WTC11 (cell line): ENCODE data around the gene CFAP157. TPM values are rescaled to one million over a fixed set of nuclear protein-coding genes. Genes with fewer than 3 reads are reported as not detected.

Experiments used
- ATAC-seq: fragments of 200-7000 bp; cut with Tn5 transposase; 2 replicates; pipeline ENCODE4 v1.10.0; 2021; ENCODE audit warnings: mild to moderate bottlenecking, moderate library complexity
- CTCF ChIA-PET: fragments of 300-600 bp; sonication (Branson Sonifier 250); formaldehyde crosslinking; loops from one replicate; lab custom pipeline; 2021; ENCODE audit warnings: antibody characterized with exemption; lab: Charles Lee
- POLR2A ChIA-PET: fragments of 350-600 bp; sonication (Branson Sonifier 250); formaldehyde crosslinking; loops from one replicate; lab custom pipeline; 2021; ENCODE audit warnings: antibody characterized with exemption; lab: Charles Lee
- DNase-seq: peaks from one replicate; pipeline ENCODE4 v3.0.0; 2021; ENCODE audit warnings: low spot score
- H3K27ac Mint-ChIP-seq: 2 replicates; pipeline ENCODE4 v1.8.0; 2021; ENCODE audit warnings: mixed read lengths
- H3K27me3 Mint-ChIP-seq: 2 replicates; pipeline ENCODE4 v1.8.0; 2021; ENCODE audit warnings: low read depth, mild to moderate bottlenecking, moderate library complexity, mixed read lengths
- H3K36me3 Mint-ChIP-seq: 2 replicates; pipeline ENCODE4 v1.8.0; 2021; ENCODE audit warnings: mixed read lengths
- H3K4me1 Mint-ChIP-seq: 2 replicates; pipeline ENCODE4 v1.8.0; 2022; ENCODE audit warnings: mixed read lengths
- H3K4me3 Mint-ChIP-seq: 2 replicates; pipeline ENCODE4 v1.8.0; 2021; ENCODE audit warnings: mild to moderate bottlenecking, moderate library complexity, mixed read lengths
- H3K9me3 Mint-ChIP-seq: 2 replicates; pipeline ENCODE4 v1.8.0; 2021; ENCODE audit warnings: mixed read lengths
- ARID4B ChIP-seq: sonication (generic); formaldehyde crosslinking; IDR thresholded peaks from 2 replicates; pipeline ENCODE4 v1.8.0; 2023; ENCODE audit warnings: missing genetic modification reagents, mild to moderate bottlenecking, borderline replicate concordance
- ATF2 ChIP-seq: sonication (generic); formaldehyde crosslinking; IDR thresholded peaks from 2 replicates; pipeline ENCODE4 v1.8.1; 2022; ENCODE audit warnings: low read depth, missing genetic modification reagents, borderline replicate concordance
- ATF3 ChIP-seq: sonication (generic); formaldehyde crosslinking; conservative IDR thresholded peaks from 2 replicates; pipeline ENCODE4 v1.8.1; 2022; ENCODE audit warnings: mild to moderate bottlenecking, missing genetic modification reagents
- CREM ChIP-seq: sonication (generic); formaldehyde crosslinking; IDR thresholded peaks from 2 replicates; pipeline ENCODE4 v1.8.1; 2022; ENCODE audit warnings: mild to moderate bottlenecking, missing genetic modification reagents, moderate library complexity
- E2F5 ChIP-seq: sonication (generic); formaldehyde crosslinking; IDR thresholded peaks from 2 replicates; pipeline ENCODE4 v1.8.1; 2022; ENCODE audit warnings: mild to moderate bottlenecking, moderate library complexity, missing genetic modification reagents
- HMGXB4 ChIP-seq: sonication (generic); formaldehyde crosslinking; IDR thresholded peaks from 2 replicates; pipeline ENCODE4 v1.8.1; 2023; ENCODE audit warnings: mild to moderate bottlenecking, moderate library complexity, missing genetic modification reagents
- IRF1 ChIP-seq: sonication (generic); formaldehyde crosslinking; IDR thresholded peaks from 2 replicates; pipeline ENCODE4 v1.8.0; 2023; ENCODE audit warnings: missing genetic modification reagents
- JUN ChIP-seq: sonication (generic); formaldehyde crosslinking; IDR thresholded peaks from 2 replicates; pipeline ENCODE4 v1.8.0; 2023; ENCODE audit warnings: mild to moderate bottlenecking, missing genetic modification reagents
- NFYB ChIP-seq: sonication (generic); formaldehyde crosslinking; conservative IDR thresholded peaks from 2 replicates; pipeline ENCODE4 v1.8.0; 2022; ENCODE audit warnings: low read depth, missing genetic modification reagents
- NR1H2 ChIP-seq: sonication (generic); formaldehyde crosslinking; IDR thresholded peaks from 2 replicates; pipeline ENCODE4 v1.9.0; 2021; ENCODE audit warnings: mild to moderate bottlenecking, moderate library complexity, missing genetic modification reagents
- NR3C1 ChIP-seq: sonication (generic); formaldehyde crosslinking; conservative IDR thresholded peaks from 2 replicates; pipeline ENCODE4 v1.8.1; 2023; ENCODE audit warnings: low read depth, mild to moderate bottlenecking, missing genetic modification reagents
- SMAD3 ChIP-seq: sonication (generic); formaldehyde crosslinking; IDR thresholded peaks from 2 replicates; pipeline ENCODE4 v1.8.0; 2022; ENCODE audit warnings: missing genetic modification reagents, mild to moderate bottlenecking, borderline replicate concordance
- SMAD4 ChIP-seq: sonication (generic); formaldehyde crosslinking; IDR thresholded peaks from 2 replicates; pipeline ENCODE4 v1.8.0; 2022; ENCODE audit warnings: mild to moderate bottlenecking, missing genetic modification reagents
- STAT6 ChIP-seq: sonication (generic); formaldehyde crosslinking; conservative IDR thresholded peaks from 2 replicates; pipeline ENCODE4 v1.8.1; 2023; ENCODE audit warnings: mild to moderate bottlenecking, low read depth, missing genetic modification reagents, moderate library complexity
- ZNF396 ChIP-seq: fragments of 250-450 bp; sonication (Bioruptor Pico); IDR thresholded peaks from 2 replicates; pipeline ENCODE4 v1.8.0; 2021; ENCODE audit warnings: mild to moderate bottlenecking, moderate library complexity, borderline replicate concordance
- total RNA-seq: library from RNA; stranded (reverse); gene quantifications from 3 replicates; pipeline ENCODE4 v1.2.3, GENCODE V29; 2021

CFAP157 gene
- total RNA-seq, 1 experiment from 2014 or later: 0.22 TPM

GRCh38 chr9:127749090-127749787 is 42.5 kb downstream of the CFAP157 start (continued):
- TF ChIP-seq ATF2 (CRISPR knock-in tag) (no peak), ATF3 (no peak), NR1H2 (CRISPR knock-in tag) (no peak), STAT6 (no peak), ZNF396 (CRISPR knock-in tag) (no peak), SMAD4 (CRISPR knock-in tag) (no peak), NR3C1 (CRISPR knock-in tag) (no peak), NFYB (no peak)
- TF ChIP-seq, all 79 proteins: peak for 0

GRCh38 chr9:127751269-127752054 is 44.7 kb downstream of the CFAP157 start:
- H3K36me3 Mint-ChIP-seq: no peaks in the 10 kb centered on the region
- no peaks in the 10 kb centered on the region for H3K9me3 Mint-ChIP-seq
- no peak overlapping the region; the same call in 1 of the 2 replicates for H3K4me3 Mint-ChIP-seq
- peaks cover 7% of the 10 kb centered on the region; the same call in 1 of the 2 replicates for H3K4me1 Mint-ChIP-seq
- ChIA-PET POLR2A (no interaction called here), CTCF (interaction anchor here (0.7 kb wide), 1 partner anchor 17 kb away, joined by 4 read pairs; the partner anchor contains the start of gene TOR2A)
- peak; percentile 73 for DNase-seq
- peaks cover 43% of the 10 kb centered on the region for H3K27me3 Mint-ChIP-seq
- no peak overlapping the region for H3K27ac Mint-ChIP-seq
- ATAC-seq: peak; percentile 9; the same call in 1 of the 2 replicates
- TF ChIP-seq CREM (CRISPR knock-in tag): peak; percentile 57; the same call in 1 of the 2 replicates
- TF ChIP-seq ARID4B (CRISPR knock-in tag): peak; percentile 78; the same call in 1 of the 2 replicates
- 0 out of 2 replicates have a peak, but pooled peaks have one; percentile 26 for TF ChIP-seq HMGXB4 (CRISPR knock-in tag)
- no peak for TF ChIP-seq STAT6
- TF ChIP-seq SMAD3 (CRISPR knock-in tag): peak; percentile 48; the same call in 1 of the 2 replicates
- TF ChIP-seq E2F5 (CRISPR knock-in tag): no peak
- TF ChIP-seq JUN: peak; percentile 26; the same call in 1 of the 2 replicates
- no peak for TF ChIP-seq IRF1 (CRISPR knock-in tag)
